ENCODE results near the gene CSKMT.
"Not testable (repeated sequence)": the region's sequence is repeated elsewhere in the genome, so short reads cannot be mapped to it uniquely, and the experiment has no call there.

The CSKMT gene

GRCh38 chr11:62689421-62690183 is 24.5 kb downstream of the CSKMT start, which contains the start of gene LRRN4CL:
TSS of gene LRRN4CL (minus strand) at chr11:62689530. CDS start at chr11:62688508, 1,022 bp downstream.
- no peak for DNase-seq

- not testable (repeated sequence) for DNase-seq
Observed at GRCh38 chr11:62693624-62694023, 28.5 kb downstream of the CSKMT start.

GRCh38 chr11:62694455-62695167 is 29.5 kb downstream of the CSKMT start:
- DNase-seq: peak; percentile 70

GRCh38 chr11:62702246-62702645 is 37.1 kb downstream of the CSKMT start:
- DNase-seq: no peak

- not testable (repeated sequence) for DNase-seq
Observed at GRCh38 chr11:62703921-62704320, 38.8 kb downstream of the CSKMT start.

- DNase-seq: no peak
Observed at GRCh38 chr11:62705413-62705812, 40.3 kb downstream of the CSKMT start.

GRCh38 chr11:62705880-62706849 is 41.1 kb downstream of the CSKMT start:
- DNase-seq: peak; percentile 90

- no peak for DNase-seq
Observed at GRCh38 chr11:62706850-62707247, 41.7 kb downstream of the CSKMT start.

GRCh38 chr11:62707277-62707861 is 42.3 kb downstream of the CSKMT start, which contains the start of the genes BSCL2 and GNG3:
TSS of gene BSCL2 (minus strand) at chr11:62707424. CDS start at chr11:62707195, 229 bp downstream.
TSS of gene GNG3 (plus strand) at chr11:62707676. CDS start at chr11:62708296, 620 bp downstream.
- DNase-seq: no peak

GRCh38 chr11:62708392-62708791 is 43.3 kb downstream of the CSKMT start:
- DNase-seq: no peak

GRCh38 chr11:62708793-62709192 is 43.7 kb downstream of the CSKMT start:
- peak; percentile 30 for DNase-seq

- peak; percentile 97 for DNase-seq
Observed at GRCh38 chr11:62709247-62710000, 44.3 kb downstream of the CSKMT start.

GRCh38 chr11:62710001-62710345 is 44.9 kb downstream of the CSKMT start:
- DNase-seq: no peak

- no peak for DNase-seq
Observed at GRCh38 chr11:62712276-62712812, 47.2 kb downstream of the CSKMT start.

- no peak for DNase-seq
Observed at GRCh38 chr11:62712861-62713260, 47.7 kb downstream of the CSKMT start.

- DNase-seq: no peak
Observed at GRCh38 chr11:62713343-62713742, 48.2 kb downstream of the CSKMT start.

- DNase-seq: no peak
Observed at GRCh38 chr11:62715150-62716130, 50.3 kb downstream of the CSKMT start.

- DNase-seq: no peak
Observed at GRCh38 chr11:62716206-62716605, 51.1 kb downstream of the CSKMT start.

GRCh38 chr11:62716816-62717215 is 51.7 kb downstream of the CSKMT start:
- no peak for DNase-seq
